ENCODE data around the gene EFS.

DNA sequence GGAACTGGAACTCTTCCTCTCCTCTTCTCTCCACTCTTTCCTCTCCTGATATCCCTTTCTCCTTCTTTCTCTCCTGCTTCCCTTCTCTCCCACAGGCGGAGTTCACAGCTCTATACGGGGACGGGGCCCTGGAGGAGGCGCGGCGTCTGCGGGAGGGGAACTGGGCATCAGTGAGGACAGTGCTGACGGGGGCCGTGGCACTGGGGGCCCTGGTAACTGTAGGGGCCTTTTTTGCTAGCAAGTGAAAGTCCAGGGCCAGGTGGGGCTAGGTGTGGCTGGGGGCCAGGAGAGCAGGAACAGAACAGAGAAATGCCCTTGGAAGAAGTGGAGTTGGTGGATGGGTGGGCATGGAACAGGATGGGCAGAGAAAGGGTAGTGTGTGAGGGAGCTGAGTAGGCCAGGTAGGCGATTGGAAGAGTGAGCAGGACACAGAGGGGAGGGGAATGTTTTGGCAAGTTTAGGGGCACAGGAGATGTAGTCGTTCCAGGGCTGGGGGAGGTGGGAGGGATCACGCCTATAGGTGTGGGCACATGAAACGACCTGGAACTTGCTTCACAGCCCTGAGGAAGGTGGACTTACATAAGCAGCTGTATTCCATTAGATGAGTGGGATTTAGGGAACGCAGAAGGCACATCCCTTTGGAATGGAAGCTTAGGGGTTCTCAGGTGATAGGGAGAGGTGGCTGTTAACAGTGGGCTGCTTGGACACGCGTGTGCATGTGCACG lies 56.1 kb downstream of the EFS start:
- no peak for TF ChIP-seq RAD21 (IDR thresholded peaks at IDR 0.05 in 1 of 2, conservative IDR thresholded peaks at IDR 0.05 in 1 of 2; ENCODE audit: low read depth in 2 of 2, low read length in 2 of 2)
- TF ChIP-seq, protein P1, sequence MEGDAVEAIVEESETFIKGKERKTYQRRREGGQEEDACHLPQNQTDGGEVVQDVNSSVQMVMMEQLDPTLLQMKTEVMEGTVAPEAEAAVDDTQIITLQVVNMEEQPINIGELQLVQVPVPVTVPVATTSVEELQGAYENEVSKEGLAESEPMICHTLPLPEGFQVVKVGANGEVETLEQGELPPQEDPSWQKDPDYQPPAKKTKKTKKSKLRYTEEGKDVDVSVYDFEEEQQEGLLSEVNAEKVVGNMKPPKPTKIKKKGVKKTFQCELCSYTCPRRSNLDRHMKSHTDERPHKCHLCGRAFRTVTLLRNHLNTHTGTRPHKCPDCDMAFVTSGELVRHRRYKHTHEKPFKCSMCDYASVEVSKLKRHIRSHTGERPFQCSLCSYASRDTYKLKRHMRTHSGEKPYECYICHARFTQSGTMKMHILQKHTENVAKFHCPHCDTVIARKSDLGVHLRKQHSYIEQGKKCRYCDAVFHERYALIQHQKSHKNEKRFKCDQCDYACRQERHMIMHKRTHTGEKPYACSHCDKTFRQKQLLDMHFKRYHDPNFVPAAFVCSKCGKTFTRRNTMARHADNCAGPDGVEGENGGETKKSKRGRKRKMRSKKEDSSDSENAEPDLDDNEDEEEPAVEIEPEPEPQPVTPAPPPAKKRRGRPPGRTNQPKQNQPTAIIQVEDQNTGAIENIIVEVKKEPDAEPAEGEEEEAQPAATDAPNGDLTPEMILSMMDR (IDR thresholded peaks at IDR 0.05; ENCODE audit: control extremely low read depth in 1 of 3, insufficient read depth in 1 of 3, low read depth in 1 of 3, low read length in 3 of 3): no peak
- TF ChIP-seq RFX5 (IDR thresholded peaks at IDR 0.05; ENCODE audit: borderline replicate concordance, low read depth, low read length): no peak
- TF ChIP-seq SIN3A (conservative IDR thresholded peaks at IDR 0.05 in 1 of 2, IDR thresholded peaks at IDR 0.05 in 1 of 2; ENCODE audit: low read depth in 1 of 2, low read length in 2 of 2): no peak
- no peak for TF ChIP-seq YY1 (IDR thresholded peaks at IDR 0.05; ENCODE audit: low read depth, low read length)
- no peak for TF ChIP-seq JUN (IDR thresholded peaks at IDR 0.05; ENCODE audit: low read depth, low read length)
- no peak for TF ChIP-seq EZH2 (IDR thresholded peaks at IDR 0.05; ENCODE audit: low read depth, low read length, severe bottlenecking)
- TF ChIP-seq SRF (IDR thresholded peaks at IDR 0.05; ENCODE audit: low read depth, low read length): no peak
- TF ChIP-seq, protein P2, sequence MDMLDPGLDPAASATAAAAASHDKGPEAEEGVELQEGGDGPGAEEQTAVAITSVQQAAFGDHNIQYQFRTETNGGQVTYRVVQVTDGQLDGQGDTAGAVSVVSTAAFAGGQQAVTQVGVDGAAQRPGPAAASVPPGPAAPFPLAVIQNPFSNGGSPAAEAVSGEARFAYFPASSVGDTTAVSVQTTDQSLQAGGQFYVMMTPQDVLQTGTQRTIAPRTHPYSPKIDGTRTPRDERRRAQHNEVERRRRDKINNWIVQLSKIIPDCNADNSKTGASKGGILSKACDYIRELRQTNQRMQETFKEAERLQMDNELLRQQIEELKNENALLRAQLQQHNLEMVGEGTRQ (IDR thresholded peaks at IDR 0.05; ENCODE audit: low read length): no peak
- TF ChIP-seq HDAC6 (IDR thresholded peaks at IDR 0.05; ENCODE audit: low read depth, low read length): no peak
